Femur (tissue), 1 donor: ENCODE results near the gene ANKRD30B.
"Not testable (repeated sequence)": the region's sequence is repeated elsewhere in the genome, so short reads cannot be mapped to it uniquely, and the experiment has no call there.

Experiments used
- DNase-seq: peaks from one replicate; pipeline ENCODE4 v3.0.0-alpha.2; 2017

Gene ANKRD30B

DNA sequence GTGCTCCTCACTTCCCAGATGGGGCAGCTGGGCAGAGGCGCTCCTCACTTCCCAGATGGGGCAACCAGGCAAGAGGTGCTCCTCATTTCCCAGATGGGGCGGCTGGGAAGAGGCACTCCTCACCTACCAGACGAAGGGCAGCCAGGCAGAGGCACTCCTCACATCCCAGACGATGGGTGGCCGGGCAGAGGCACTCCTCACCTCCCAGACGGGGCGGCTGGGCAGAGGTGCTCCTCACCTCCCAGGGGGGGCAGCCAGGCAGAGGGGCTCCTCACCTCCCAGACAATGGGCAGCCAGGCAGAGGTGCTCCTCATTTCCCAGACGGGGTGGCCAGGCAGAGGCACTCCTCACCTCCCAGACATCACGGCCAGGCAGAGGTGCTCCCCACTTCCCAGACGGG lies 110.5 kb downstream of the ANKRD30B start:
- DNase-seq, result not testable (repeated sequence)

GRCh38 chr18:14859995-14860394 lies 112.0 kb downstream of the ANKRD30B start:
- not testable (repeated sequence) for DNase-seq

- DNase-seq, result not testable (repeated sequence)
These were observed 118.5 kb downstream of the ANKRD30B start for GRCh38 chr18:14866426-14866825.

DNA sequence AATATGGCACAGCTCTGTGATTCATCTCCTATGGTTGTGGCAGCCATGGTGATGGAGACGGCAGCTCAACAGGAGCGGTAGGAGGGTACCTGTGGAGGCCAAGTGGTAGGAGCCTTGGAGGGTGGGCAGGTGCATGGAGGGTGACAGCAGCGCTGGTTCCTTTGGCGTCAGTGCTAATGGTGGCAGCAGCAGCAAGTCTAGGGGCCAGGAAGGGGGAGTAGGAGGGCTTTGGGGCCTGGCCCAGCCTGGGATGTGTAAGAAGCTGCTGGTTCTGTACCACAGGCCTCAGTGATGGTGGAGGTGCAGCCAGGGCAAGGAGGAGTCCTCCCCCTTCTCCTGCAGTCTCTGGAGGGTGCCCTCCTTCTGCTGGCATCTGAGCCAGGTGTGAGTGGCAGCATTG lies 120.0 kb downstream of the ANKRD30B start:
- not testable (repeated sequence) for DNase-seq

GRCh38 chr18:14868825-14869224 lies 120.9 kb downstream of the ANKRD30B start:
- not testable (repeated sequence) for DNase-seq

DNA sequence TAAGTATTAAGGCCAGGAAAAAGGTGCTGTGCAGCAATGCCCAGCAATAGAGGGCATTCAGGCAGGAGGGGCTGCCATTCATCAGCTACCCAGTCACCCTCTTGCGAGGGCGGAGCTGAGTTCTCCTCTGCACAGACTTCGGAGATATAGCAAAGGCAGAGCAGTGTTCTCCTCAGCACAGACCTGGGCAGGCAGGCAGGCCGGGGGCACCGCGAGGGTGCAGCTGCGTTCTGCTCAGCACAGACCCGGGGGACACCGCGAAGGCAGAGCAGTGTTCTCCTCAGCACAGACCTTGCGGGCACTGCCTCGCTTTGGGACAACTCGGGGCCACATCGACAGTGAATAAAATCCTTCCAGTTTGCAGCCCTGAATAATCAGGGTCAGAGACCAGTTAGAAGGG lies 130.9 kb downstream of the ANKRD30B start:
- DNase-seq, result not testable (repeated sequence)

GRCh38 chr18:14900435-14900834 lies 152.5 kb downstream of the ANKRD30B start:
- DNase-seq, result no peak
